ENCODE results near the gene KIR3DL1. TPM values are rescaled to one million over a fixed set of nuclear protein-coding genes. Genes with fewer than 3 reads are reported as not detected.
"Not testable (repeated sequence)": the region's sequence is repeated elsewhere in the genome, so short reads cannot be mapped to it uniquely, and the experiment has no call there.

The KIR3DL1 gene
- total and polyA plus RNA-seq, 11 donors, result 0.16 to 0.83 (median 0.19) TPM; not detected in 8

GRCh38 chr19:54859421-54859820, 43.2 kb downstream of the KIR3DL1 start:
- intact Hi-C loops (cut with DNase I); H3K9me3 ChIP-seq; H3K36me3 ChIP-seq; DNase-seq; H3K27me3 ChIP-seq; H3K27ac ChIP-seq; H3K4me3 ChIP-seq; ATAC-seq; H3K4me1 ChIP-seq: not testable (repeated sequence)
- WGBS, 4 donors, result 69 to 74% (median 71%) methylated on average over 7 of the region's 7 CpGs

GRCh38 chr19:54863459-54863858, 47.2 kb downstream of the KIR3DL1 start:
- ATAC-seq; intact Hi-C loops (cut with DNase I): not testable (repeated sequence)
- WGBS, 4 donors, result 87 to 100% (median 92%) methylated on average over 1 to 2 of the region's 3 CpGs

GRCh38 chr19:54871696-54872095, 55.4 kb downstream of the KIR3DL1 start:
- WGBS, 4 donors, result 55 to 78% (median 74%) methylated on average over 3 of the region's 3 CpGs
- no peak overlapping the region for H3K27ac ChIP-seq
- ATAC-seq (no peak), DNase-seq (no peak)
- H3K4me1 ChIP-seq, result peaks cover 0 to 21% (median 0%) of the 10 kb centered on the region in 12 donors
- no peaks in the 10 kb centered on the region for H3K36me3 ChIP-seq
- intact Hi-C loops (cut with DNase I), result no loop called here
- TF ChIP-seq CTCF (IDR thresholded peaks at IDR 0.05) (no peak), POLR2A (IDR thresholded peaks at IDR 0.05) (no peak)
- peaks cover 0 to 4% (median 0%) of the 10 kb centered on the region in 9 donors for H3K27me3 ChIP-seq
- H3K4me3 ChIP-seq, result no peak overlapping the region
- no peaks in the 10 kb centered on the region for H3K9me3 ChIP-seq

More at GRCh38 chr19:54863459-54863858, 47.2 kb downstream of the KIR3DL1 start:
- H3K4me3 ChIP-seq, H3K36me3 ChIP-seq, H3K27ac ChIP-seq, H3K4me1 ChIP-seq, H3K9me3 ChIP-seq, DNase-seq: not testable (repeated sequence)
- peaks cover 0 to 15% (median 0%) of the 10 kb centered on the region in 9 donors for H3K27me3 ChIP-seq

GRCh38 chr19:54873990-54874389, 57.7 kb downstream of the KIR3DL1 start, which contains the start of gene FCAR:
TSS of gene FCAR (plus strand) at chr19:54874235. CDS start at chr19:54874290, 55 bp downstream.
- WGBS, 4 donors, result 67 to 75% (median 72%) methylated on average over 8 of the region's 8 CpGs
- H3K9me3 ChIP-seq, result no peaks in the 10 kb centered on the region
- intact Hi-C loops (cut with DNase I), result no loop called here
- peaks cover 0 to 28% (median 0%) of the 10 kb centered on the region in 12 donors for H3K4me1 ChIP-seq
- DNase-seq (no peak), ATAC-seq (peak in 1 of 4 donors; percentile 39)
- no peak for TF ChIP-seq CTCF (IDR thresholded peaks at IDR 0.05)
- TF ChIP-seq POLR2A (IDR thresholded peaks at IDR 0.05), result no peak
- H3K27me3 ChIP-seq, result peaks cover 0 to 4% (median 0%) of the 10 kb centered on the region in 9 donors
- peak within 1 kb of the TSS in 1 of 12 donors; percentile 41 for H3K4me3 ChIP-seq
- H3K27ac ChIP-seq, result peak within 1 kb of the TSS in 1 of 12 donors; percentile 37
- no peaks in the 10 kb centered on the region for H3K36me3 ChIP-seq

GRCh38 chr19:54875506-54875905, 59.2 kb downstream of the KIR3DL1 start:
- Histone ChIP-seq H3K36me3 (no peaks in the 10 kb centered on the region), H3K9me3 (no peaks in the 10 kb centered on the region), H3K27ac (peak overlapping the region in 1 of 12 donors; percentile 22), H3K4me1 (peaks cover 0 to 28% (median 0%) of the 10 kb centered on the region in 12 donors), H3K27me3 (peaks cover 0 to 9% (median 0%) of the 10 kb centered on the region in 9 donors), H3K4me3 (peak overlapping the region in 1 of 12 donors; percentile 41)
- intact Hi-C loops (cut with DNase I), result no loop called here
- TF ChIP-seq CTCF (IDR thresholded peaks at IDR 0.05) (no peak), POLR2A (IDR thresholded peaks at IDR 0.05) (no peak)
- ATAC-seq (peak in 2 of 4 donors; percentile 34 to 66), DNase-seq (no peak)
- 44 to 49% (median 48%) methylated on average over 2 of the region's 2 CpGs for WGBS, 4 donors

All from heart left ventricle (tissue), 16 donors.